HepG2 (cell line): ENCODE results near the gene EVC. TPM values are rescaled to one million over a fixed set of nuclear protein-coding genes. Genes with fewer than 3 reads are reported as not detected.

ENCODE experiments used
- ATAC-seq: fragments of 200-7000 bp; cut with Tn5 transposase; 3 replicates; pipeline ENCODE4 v1.9.1; 2020; ENCODE audit warnings: mild to moderate bottlenecking, moderate library complexity
- BruUV-seq: library from RNA; stranded (reverse); fragments of 400-500 nt; replicated peaks from 2 replicates; lab custom pipeline; 2021; lab: Mats Ljungman, UMichigan
- CTCF ChIA-PET: fragments of 300-600 bp; formaldehyde crosslinking; extraction: SDS; loops from one replicate; lab custom pipeline; 2021; ENCODE audit warnings: low total read pairs, inconsistent platforms, low intra/inter-chr PET ratio; lab: Yijun Ruan, JAX
- POLR2A ChIA-PET: fragments of 350-600 bp; sonication (Branson Sonifier 250); formaldehyde crosslinking; loops from one replicate; lab custom pipeline; 2020; ENCODE audit warnings: antibody characterized with exemption, inconsistent platforms; lab: Yijun Ruan, JAX
- DNase-seq: peaks from one replicate; pipeline ENCODE4 v3.0.0-alpha.2; 2015; ENCODE audit warnings: low spot score
- FAIRE-seq: peaks from 3 replicates; lab custom pipeline; 2011; peaks lifted over from hg19 to GRCh38; lab: Jason Lieb, UNC
- H2AFZ ChIP-seq: one replicate; pipeline ENCODE4 v1.6.1; 2011; ENCODE audit warnings: low read length, inconsistent platforms
- H3K27ac ChIP-seq: fragments of 300-600 bp; 3 replicates; pipeline ENCODE4 v1.8.0; 2011; ENCODE audit warnings: mixed run types, mild to moderate bottlenecking, mixed read lengths, low read length, inconsistent platforms; ENCODE audit not compliant: insufficient read depth; ENCODE audit errors: extremely low read length
- H3K27me3 ChIP-seq, 2 experiments: fragments of 200-600 bp in 1 of 2; 2 replicates in 1 of 2; 3 replicates in 1 of 2; pipeline versions ENCODE4 v1.6.0 to v1.8.0; 2011; ENCODE audit warnings: low read length in 2 of 2, mild to moderate bottlenecking in 2 of 2, moderate library complexity in 2 of 2, inconsistent platforms in 1 of 2; ENCODE audit not compliant: insufficient read depth in 2 of 2, control insufficient read depth in 1 of 2
- H3K36me3 ChIP-seq, 2 experiments: fragments of 200-600 bp in 1 of 2; replicated peaks in 1 of 2; 2 replicates in 1 of 2; 3 replicates in 1 of 2; pipeline versions ENCODE4 v1.5.1 to v1.8.0; 2011; ENCODE audit warnings: low read length in 2 of 2, inconsistent platforms in 1 of 2; ENCODE audit not compliant: insufficient read depth in 2 of 2, control insufficient read depth in 1 of 2
- H3K4me1 ChIP-seq: 2 replicates; pipeline ENCODE4 v1.5.1; 2012; ENCODE audit warnings: low read length, inconsistent platforms; ENCODE audit not compliant: insufficient read depth
- H3K4me2 ChIP-seq: 2 replicates; pipeline ENCODE4 v1.6.0; 2011; ENCODE audit warnings: low read depth, low read length, inconsistent platforms
- H3K4me3 ChIP-seq, 3 experiments: fragments of 200-600 bp in 1 of 3; sonication (generic), shearing (Covaris generic) in 1 of 3; replicated peaks in 1 of 3; 2 replicates each; pipeline ENCODE4 v1.5.1; 2011 to 2016; ENCODE audit warnings: low read length in 3 of 3, inconsistent platforms in 2 of 3, low read depth in 2 of 3, mild to moderate bottlenecking in 2 of 3, control low read depth in 1 of 3, mixed read lengths in 1 of 3; ENCODE audit not compliant: insufficient read depth in 1 of 3
- H3K79me2 ChIP-seq: one replicate; pipeline ENCODE4 v1.6.1; 2011; ENCODE audit warnings: low read length, inconsistent platforms; ENCODE audit not compliant: insufficient read depth
- H3K9ac ChIP-seq: 2 replicates; pipeline ENCODE4 v1.6.0; 2011; ENCODE audit warnings: mild to moderate bottlenecking, low read depth, low read length, inconsistent platforms; ENCODE audit not compliant: insufficient read depth
- H3K9me3 ChIP-seq: 2 replicates; pipeline ENCODE4 v1.5.1; 2012; ENCODE audit warnings: mild to moderate bottlenecking, low read length
- H4K20me1 ChIP-seq: 2 replicates; pipeline ENCODE4 v1.6.0; 2011; ENCODE audit warnings: inconsistent platforms, mild to moderate bottlenecking, low read length, moderate library complexity; ENCODE audit not compliant: insufficient read depth
- PRDM10 ChIP-seq: sonication (generic); formaldehyde crosslinking; IDR thresholded peaks from 2 replicates; pipeline ENCODE4 v1.4.0; 2020; ENCODE audit warnings: low read depth, missing genetic modification reagents
- RBFOX2 ChIP-seq: fragments of 200-400 bp; formaldehyde crosslinking; IDR thresholded peaks from 2 replicates; pipeline ENCODE4 v1.6.1; 2017; ENCODE audit warnings: low read depth, mild to moderate bottlenecking, low read length
- ZNF260 ChIP-seq: sonication (generic); formaldehyde crosslinking; IDR thresholded peaks from 2 replicates; pipeline ENCODE4 v1.4.0; 2020; ENCODE audit warnings: missing genetic modification reagents, low read depth, mild to moderate bottlenecking, borderline replicate concordance
- ZUFSP ChIP-seq: sonication (generic); formaldehyde crosslinking; IDR thresholded peaks from 2 replicates; pipeline ENCODE4 v1.9.0; 2021; ENCODE audit warnings: missing genetic modification reagents, mild to moderate bottlenecking, borderline replicate concordance
- WGBS: methylation state at CpG from one replicate; pipeline ENCODE4 v1.1.6; 2017; ENCODE audit warnings: low lambda C conversion rate; 5-methylcytosine and 5-hydroxymethylcytosine counted together
- in situ Hi-C: cut with HindIII; loops from 2 replicates; pipeline ENCODE4 v1.10.0; 2017; ENCODE audit warnings: low pct_unique_long_range_greater_than_20kb; ENCODE audit not compliant: extremely low pct_ligation_motif_present
- intact Hi-C: fragments of 100-400 bp; cut with micrococcal nuclease; formaldehyde crosslinking; loops from one replicate; pipeline ENCODE4 v1.10.0; 2022; ENCODE audit not compliant: unreplicated experiment
- polyA plus RNA-seq, 8 experiments: library from polyadenylated mRNA; depleted of rRNA in 3 of 8; stranded (reverse) in 7 of 8; unstranded in 1 of 8; fragments of >200 nt; fragmentation: Illumina TruSeq in 4 of 8; extraction: Trizol in 4 of 8; gene quantifications; 2 replicates each; pipeline versions ENCODE4 v1.2.1 to v1.2.3, GENCODE V29; 2011 to 2016; ENCODE audit warnings: low read depth in 4 of 8, missing spikeins in 1 of 8, mixed read lengths in 1 of 8; ENCODE audit not compliant: insufficient read depth in 1 of 8
- total RNA-seq, 5 experiments: library from RNA; depleted of rRNA; stranded (reverse); fragments of >200 nt; fragmentation: Illumina TruSeq; extraction: Trizol; gene quantifications; 2 replicates each; pipeline ENCODE4 v1.2.3, GENCODE V29; 2016; ENCODE audit warnings: low read depth in 1 of 5

EVC gene
- total and polyA plus RNA-seq, 2 of the 13 experiments (the other 11 are each of a cell fraction or from before 2014, with no cell fraction given): 3.1 to 4.9 TPM

- no peak for DNase-seq
- POLR2A ChIA-PET: no interaction called here
These were observed 134.3 kb downstream of the EVC start for GRCh38 chr4:5845035-5845905.

More at GRCh38 chr4:5845035-5845905, 134.3 kb downstream of the EVC start:
- no peak overlapping the region for H3K27ac ChIP-seq
- no peak overlapping the region for H3K9ac ChIP-seq
- no TSS peak for BruUV-seq
- CTCF ChIA-PET: no interaction called here
- in situ Hi-C loops: no loop called here
- no peaks in the 10 kb centered on the region for H4K20me1 ChIP-seq
- ATAC-seq: no peak
- intact Hi-C loops: no loop called here
- H3K9me3 ChIP-seq: no peaks in the 10 kb centered on the region
- 24% methylated on average over 12 of the region's 13 CpGs for WGBS
- no peak overlapping the region for H3K4me3 ChIP-seq
- TF ChIP-seq ZUFSP: no peak
- no peak for TF ChIP-seq RBFOX2
- no peak for TF ChIP-seq ZNF260 (CRISPR knock-in tag)
- TF ChIP-seq PRDM10: no peak
- FAIRE-seq: no peak
- H3K79me2 ChIP-seq: no peaks in the 10 kb centered on the region
- H3K4me1 ChIP-seq: no peaks in the 10 kb centered on the region
- H3K27me3 ChIP-seq: peaks cover 3 to 23% of the 10 kb centered on the region in 2 experiments; a peak in 4 of 5 replicates
- H3K4me2 ChIP-seq: no peak overlapping the region
- no peaks in the 10 kb centered on the region for H3K36me3 ChIP-seq
- H2AFZ ChIP-seq: no peak overlapping the region
